Measurements from ENCODE around the gene CTTN.

Gene CTTN

DNA sequence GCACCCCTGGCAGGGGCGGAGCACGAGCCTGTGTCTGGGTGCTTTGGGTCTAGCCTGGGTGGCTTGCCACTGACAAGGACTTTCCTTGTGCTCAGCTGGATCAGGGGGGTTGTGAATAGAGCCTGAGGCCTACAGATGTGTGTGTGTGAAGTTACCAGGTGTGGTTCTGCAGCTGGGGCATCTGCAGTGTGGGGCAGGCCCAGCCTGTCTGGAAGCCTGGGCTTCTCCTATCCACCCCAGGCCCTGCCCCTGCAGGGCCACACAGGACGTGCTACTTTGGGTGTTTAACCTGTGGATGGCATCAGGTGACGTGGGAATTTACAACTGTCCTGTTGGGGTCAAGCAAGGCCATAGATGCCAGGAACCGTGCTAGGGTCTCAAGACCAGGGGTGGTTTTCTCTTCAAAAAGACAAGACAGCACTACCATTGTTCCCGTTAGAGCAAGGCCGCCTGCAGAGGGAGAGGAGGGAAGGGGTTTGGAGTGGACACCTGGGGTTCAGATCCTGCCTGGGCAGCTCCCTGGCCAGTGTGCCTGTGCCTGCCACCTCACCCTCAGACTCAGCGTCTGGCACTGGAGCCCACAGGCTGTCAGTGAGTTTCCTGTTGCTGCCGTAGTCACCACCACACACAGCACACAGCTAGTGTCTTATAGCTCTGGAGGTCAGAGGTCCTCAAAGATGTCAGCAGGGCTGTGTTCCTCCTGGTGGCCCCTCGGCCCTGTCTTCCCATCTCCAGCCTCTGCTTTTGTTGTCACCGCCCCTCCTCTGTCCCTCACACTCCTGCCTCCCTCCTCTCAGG, 31.6 kb downstream of the CTTN start:
- CTCF ChIA-PET, result interaction anchor here (0.6 to 0.8 kb wide), 2 partner anchors 16 to 612 kb away, joined by 3 to 6 read pairs; no protein-coding TSS in a partner anchor
- peak overlapping the region; percentile 33 for H3K27ac ChIP-seq
- no peak for DNase-seq (ENCODE audit: low spot score)
- TF ChIP-seq, protein P1, sequence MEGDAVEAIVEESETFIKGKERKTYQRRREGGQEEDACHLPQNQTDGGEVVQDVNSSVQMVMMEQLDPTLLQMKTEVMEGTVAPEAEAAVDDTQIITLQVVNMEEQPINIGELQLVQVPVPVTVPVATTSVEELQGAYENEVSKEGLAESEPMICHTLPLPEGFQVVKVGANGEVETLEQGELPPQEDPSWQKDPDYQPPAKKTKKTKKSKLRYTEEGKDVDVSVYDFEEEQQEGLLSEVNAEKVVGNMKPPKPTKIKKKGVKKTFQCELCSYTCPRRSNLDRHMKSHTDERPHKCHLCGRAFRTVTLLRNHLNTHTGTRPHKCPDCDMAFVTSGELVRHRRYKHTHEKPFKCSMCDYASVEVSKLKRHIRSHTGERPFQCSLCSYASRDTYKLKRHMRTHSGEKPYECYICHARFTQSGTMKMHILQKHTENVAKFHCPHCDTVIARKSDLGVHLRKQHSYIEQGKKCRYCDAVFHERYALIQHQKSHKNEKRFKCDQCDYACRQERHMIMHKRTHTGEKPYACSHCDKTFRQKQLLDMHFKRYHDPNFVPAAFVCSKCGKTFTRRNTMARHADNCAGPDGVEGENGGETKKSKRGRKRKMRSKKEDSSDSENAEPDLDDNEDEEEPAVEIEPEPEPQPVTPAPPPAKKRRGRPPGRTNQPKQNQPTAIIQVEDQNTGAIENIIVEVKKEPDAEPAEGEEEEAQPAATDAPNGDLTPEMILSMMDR (conservative IDR thresholded peaks at IDR 0.05; ENCODE audit: low read depth), result no peak
- POLR2A ChIA-PET (ENCODE audit: low non-redundant PET), result interaction anchor here (0.6 kb wide), 1 partner anchor 12 kb away, joined by 7 read pairs; no protein-coding TSS in a partner anchor

DNA sequence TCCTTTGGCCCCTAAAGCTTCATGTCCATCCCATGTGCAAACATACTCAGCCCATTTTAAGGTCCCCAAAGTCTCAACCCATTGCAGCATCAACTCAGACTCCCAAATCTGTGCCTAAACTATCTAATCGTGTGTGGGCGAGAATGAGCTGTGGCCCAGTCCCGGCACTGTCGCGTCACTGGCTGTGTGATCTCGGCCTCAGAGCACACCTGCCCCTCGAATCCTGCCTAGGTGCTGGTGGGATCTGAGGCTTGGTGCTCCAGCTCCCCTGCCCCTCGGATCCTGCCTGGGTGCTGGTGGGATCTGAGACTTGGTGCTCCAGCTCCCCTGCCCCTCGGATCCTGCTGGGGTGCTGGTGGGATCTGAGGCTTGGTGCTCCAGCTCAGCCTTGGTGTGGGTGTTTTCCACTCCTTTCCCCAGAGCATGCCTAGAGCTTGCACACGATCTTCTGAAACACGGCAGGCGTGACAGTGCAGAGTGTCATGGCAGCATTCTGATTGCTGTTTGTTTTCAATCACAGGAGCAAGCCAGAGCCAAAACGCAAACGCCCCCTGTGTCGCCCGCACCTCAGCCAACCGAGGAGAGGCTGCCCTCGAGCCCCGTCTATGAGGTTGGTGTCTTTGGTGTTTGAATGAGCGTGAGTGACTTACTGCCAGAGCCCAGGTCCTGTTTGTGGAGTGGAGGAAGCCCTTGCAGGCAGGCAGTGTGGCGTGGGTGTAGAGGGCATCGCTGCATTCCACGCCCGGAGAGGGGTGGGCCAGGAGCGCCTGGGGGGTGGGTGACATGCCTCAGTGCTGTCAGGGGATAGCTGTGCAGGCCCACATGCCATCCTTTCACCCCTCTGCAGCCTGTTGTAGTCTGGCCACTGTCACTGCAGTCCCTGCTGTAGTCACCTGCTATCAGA, 32.6 kb downstream of the CTTN start:
- DNase-seq (ENCODE audit: low spot score), result no peak
- TF ChIP-seq, protein P1 (conservative IDR thresholded peaks at IDR 0.05; ENCODE audit: low read depth), result no peak
- ChIA-PET POLR2A (ENCODE audit: low non-redundant PET) (interaction anchor here (0.6 kb wide), 1 partner anchor 11 kb away, joined by 7 read pairs; no protein-coding TSS in a partner anchor), CTCF (no interaction called here)
- no peak overlapping the region for H3K27ac ChIP-seq

DNA sequence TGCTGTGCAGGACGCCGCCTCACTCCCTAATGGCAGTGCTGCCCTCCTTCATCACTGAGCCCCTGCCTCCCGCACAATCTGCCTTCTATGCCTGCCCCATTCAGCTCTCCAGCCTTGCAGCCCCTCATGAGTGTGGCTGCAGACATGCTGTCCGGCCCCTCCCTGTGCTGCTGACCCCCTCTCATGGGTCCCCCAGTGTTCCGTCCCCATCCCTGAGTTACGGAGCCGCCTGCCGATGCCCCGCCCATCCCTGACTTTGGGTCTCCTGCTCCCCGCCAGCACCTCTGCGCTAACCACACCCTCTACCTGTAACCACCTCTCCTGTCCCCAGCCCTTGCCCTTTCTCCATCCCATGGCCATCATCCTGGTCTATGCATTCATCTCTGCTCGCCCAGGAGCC, 33.3 kb downstream of the CTTN start:
- CTCF ChIA-PET, result no interaction called here
- H3K27ac ChIP-seq, result no peak overlapping the region
- TF ChIP-seq, protein P1 (conservative IDR thresholded peaks at IDR 0.05; ENCODE audit: low read depth), result no peak
- DNase-seq (ENCODE audit: low spot score), result no peak
- POLR2A ChIA-PET (ENCODE audit: low non-redundant PET), result no interaction called here

DNA sequence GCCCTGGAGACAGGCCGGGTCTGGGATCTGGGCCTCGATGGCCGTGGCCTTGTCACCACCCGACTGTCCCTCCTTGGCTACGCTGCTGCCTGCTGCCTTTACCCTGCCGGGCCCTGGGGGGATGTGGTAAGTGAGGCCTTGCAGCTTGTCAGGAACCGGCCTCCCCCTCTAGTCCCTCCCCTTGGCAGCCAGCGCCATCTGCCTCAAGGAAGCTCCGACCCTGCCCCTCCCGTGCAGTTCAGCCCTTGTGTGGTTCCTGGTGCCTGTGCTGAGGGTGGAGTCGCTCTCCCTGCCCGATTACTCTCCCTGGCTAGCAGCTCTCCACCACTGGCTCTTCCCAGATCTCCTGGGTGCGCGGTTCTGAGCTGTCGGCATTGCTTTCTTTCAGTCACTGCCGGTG, 33.7 kb downstream of the CTTN start:
- no peak for DNase-seq (ENCODE audit: low spot score)
- TF ChIP-seq, protein P1 (conservative IDR thresholded peaks at IDR 0.05; ENCODE audit: low read depth), result no peak
- CTCF ChIA-PET, result no interaction called here
- no peak overlapping the region for H3K27ac ChIP-seq
- POLR2A ChIA-PET (ENCODE audit: low non-redundant PET), result no interaction called here

DNA sequence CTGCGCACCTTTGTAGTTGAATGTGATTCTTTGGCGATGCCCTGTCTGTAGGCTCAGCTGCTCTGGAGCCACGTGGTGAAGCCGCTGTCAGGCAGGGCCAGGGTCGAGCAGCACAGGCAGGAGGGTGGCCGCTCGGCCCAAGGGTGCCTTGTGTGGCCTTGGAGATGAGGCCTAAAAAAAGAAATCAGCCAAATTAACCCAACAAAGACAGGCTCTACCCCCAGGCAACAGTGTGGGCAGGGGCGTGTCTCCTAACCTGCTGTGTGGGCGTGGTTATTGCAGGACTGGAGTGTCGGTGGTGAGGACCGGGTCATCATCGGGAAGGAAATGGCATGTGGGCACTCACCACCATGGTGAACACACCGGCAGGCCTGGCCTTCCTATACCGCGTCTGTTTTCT, 34.3 kb downstream of the CTTN start:
- 0 out of 2 replicates have a peak overlapping the region, but pooled peaks have one; percentile 13 for H3K27ac ChIP-seq
- ChIA-PET POLR2A (ENCODE audit: low non-redundant PET) (no interaction called here), CTCF (no interaction called here)
- TF ChIP-seq, protein P1 (conservative IDR thresholded peaks at IDR 0.05; ENCODE audit: low read depth), result no peak
- no peak for DNase-seq (ENCODE audit: low spot score)

DNA sequence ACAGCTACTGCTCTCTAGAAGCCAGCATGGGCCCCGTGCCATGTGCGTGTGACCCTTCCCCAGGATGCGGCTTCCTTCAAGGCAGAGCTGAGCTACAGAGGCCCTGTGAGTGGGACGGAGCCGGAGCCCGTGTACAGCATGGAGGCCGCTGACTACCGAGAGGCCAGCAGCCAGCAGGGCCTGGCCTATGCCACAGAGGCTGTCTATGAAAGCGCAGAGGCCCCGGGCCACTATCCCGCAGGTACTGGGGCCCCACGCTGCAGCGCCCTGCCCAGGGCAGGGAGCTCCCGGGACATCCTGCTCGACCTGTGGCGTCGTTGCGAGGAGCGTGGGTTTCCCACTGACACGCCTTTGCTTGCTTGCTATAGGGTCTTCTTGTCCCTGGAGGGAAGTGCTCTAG, 34.7 kb downstream of the CTTN start:
- no peak for DNase-seq (ENCODE audit: low spot score)
- POLR2A ChIA-PET (ENCODE audit: low non-redundant PET), result no interaction called here
- CTCF ChIA-PET, result no interaction called here

More for the DNA sequence above, 34.7 kb downstream of the CTTN start:
- H3K27ac ChIP-seq, result 0 out of 2 replicates have a peak overlapping the region, but pooled peaks have one; percentile 13
- TF ChIP-seq, protein P1 (conservative IDR thresholded peaks at IDR 0.05; ENCODE audit: low read depth), result no peak
